Activated effector memory CD4-positive, alpha-beta T cell treated with anti-CD3 and anti-CD28 coated beads, Interleukin-2, amount 50 U/mL, for 16 hours (primary cell): ENCODE measurements around the gene C9orf153.

Experiments used
- DNase-seq: peaks from one replicate; pipeline ENCODE4 v3.0.0-alpha.2; 2020

C9orf153 gene

GRCh38 chr9:86185872-86186271 lies 73.6 kb downstream of the C9orf153 start:
- DNase-seq, result no peak

DNA sequence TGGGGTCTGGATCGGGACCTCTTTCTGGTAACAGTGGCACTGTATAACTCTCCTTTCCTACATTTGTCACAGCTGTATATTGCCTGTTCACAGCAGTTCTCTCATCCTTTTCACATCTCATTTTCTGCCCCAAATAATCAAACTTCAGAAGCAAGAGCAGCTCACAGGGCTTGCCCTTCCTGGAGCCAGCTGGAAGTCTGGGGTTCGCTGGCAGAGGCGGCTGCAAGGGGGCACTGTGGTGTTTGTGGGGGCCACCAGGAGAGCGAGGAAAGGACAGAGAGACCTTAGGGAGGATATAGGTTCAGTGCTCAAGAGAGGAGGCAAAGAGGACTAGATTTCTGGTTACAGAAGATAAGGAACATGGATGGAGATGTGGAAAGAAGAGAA lies 75.3 kb downstream of the C9orf153 start:
- no peak for DNase-seq

DNA sequence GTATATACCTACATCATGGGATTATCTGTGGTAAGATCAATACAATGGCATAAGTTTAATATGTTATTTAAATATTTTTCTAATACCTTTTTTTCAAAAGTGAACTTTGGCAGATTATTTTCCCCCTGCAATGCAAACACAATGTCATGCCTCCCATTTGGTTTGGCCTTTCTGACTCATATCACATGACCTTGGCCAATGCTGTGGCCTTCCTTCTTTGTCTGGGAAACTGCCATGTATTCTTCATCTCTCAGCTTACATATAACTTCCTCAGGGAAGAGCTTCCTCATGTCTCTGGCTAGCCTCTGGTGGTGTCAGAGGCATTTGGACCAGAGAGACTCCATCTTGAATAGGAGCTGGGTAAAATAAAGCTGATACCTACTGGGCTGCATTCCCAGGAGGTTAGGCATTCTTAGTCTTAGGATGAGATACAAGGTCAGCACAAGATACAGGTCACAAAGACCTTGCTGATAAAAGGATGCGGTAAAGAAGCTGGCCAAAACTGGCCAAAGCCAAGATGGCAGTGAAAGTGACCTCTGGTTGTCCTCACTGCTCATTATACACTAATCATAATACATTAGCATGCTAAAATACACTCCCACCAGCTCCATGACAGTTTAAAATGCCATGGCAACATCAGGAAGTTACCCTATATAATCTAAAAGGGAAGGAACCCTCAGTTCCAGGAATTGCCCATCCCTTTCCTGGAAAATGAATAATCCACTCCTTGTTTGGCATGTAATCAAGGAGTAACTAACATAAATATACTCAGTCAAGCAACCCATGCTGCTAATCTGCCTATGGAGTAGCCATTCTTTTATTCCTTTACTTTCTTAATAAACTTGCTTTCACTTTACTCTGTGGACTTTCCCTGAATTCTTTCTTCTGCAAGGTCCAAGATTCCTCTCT lies 76.0 kb downstream of the C9orf153 start:
- DNase-seq, result no peak

DNA sequence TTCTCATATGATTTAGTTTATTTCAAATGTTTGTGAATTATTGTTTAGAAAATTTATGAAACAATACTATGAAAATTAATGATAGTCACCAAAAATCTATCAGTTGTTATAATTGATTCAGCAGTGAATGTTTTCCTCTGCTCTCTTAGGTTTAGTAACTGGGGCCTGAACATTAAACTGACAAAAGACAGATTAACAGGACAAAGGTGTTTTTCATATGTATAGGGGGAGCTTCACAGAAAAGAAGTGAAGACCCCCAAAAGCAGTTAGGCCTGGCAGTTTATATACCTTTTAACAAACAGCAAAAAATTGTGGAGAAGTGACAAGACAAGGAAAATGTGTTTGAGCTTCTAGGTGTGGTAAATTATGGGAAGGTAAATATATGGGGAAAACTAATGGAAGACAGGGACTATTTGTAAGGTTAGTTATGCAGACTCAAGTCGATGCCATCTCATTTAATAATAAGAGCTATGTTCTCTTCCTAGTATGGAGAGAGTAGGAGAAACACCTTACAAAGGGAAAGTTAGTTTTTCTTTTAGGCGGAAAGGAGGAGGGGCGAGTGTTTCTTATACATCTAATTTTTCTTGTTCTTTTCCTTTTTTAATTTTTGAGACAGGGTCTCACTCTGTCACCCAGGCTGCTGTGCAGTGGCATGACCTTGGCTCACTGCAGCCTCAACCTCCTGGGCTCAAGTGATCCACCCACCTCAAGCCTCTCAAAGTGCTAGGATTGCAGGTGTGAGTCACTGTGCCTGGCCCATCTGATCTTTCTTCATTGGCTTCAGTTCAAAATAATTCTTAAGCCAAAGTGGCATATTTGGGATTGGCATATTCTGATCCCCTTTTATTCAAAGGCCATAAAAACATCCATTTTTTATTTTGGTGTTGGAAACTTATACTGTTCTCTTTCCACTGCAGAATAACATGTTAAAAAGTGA lies 77.8 kb downstream of the C9orf153 start:
- no peak for DNase-seq

- no peak for DNase-seq
Observed at GRCh38 chr9:86178503-86178902, 81.0 kb downstream of the C9orf153 start.

GRCh38 chr9:86177995-86178394 lies 81.5 kb downstream of the C9orf153 start:
- no peak for DNase-seq

GRCh38 chr9:86176468-86176867 lies 83.0 kb downstream of the C9orf153 start:
- DNase-seq, result no peak

DNA sequence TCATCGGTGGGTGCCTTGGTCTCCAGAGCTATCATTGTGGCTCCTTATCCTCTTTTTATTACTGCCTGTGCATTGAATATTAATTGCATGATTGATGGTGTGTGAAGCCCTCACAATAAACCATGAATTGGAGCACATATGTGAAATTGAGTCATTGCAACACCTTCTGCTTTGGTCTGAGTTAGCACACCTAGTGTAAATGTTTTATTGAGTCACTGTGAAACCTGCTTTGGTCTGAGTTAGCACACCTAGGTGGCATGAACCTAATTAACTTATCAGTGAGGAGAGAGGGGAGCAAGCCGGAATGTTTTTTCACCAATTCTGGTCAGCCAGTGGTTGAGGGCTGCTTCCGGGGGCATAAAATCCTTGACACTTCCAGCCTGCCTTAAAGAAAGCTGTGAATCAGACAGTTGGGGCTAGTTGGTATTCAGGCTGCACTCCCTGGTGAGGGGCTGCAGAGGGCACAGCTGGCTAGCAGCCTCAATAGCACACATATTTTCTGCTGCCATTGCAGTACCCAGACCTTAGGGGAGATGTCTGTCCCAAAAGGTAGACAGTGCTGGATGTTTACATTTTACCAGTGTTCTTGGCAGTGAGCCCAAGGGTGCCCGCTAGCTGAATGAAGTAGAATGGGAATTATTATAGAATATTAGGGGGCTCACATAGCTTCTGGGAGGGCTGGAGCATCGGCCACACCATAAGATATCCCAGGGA lies 83.6 kb downstream of the C9orf153 start:
- no peak for DNase-seq

DNA sequence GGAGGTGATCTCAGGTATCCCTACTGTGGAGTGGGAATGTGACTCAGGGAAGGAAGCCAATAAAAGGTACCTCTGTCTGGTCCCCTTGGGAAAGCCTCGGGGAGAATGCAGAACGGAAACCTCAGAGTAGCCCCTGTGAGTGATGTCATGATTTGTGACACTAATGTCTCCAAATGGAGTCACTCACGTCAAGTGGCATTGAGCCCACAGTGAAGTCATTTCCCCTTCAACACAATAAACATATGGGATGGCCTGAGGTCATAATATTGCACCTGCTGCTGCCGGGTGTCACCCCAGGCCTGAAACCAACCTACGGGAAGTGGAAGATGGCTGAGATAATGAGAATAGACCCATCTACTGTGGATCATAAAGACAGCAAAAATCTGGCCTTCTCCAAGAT lies 84.2 kb downstream of the C9orf153 start:
- DNase-seq, result no peak
